ENCODE data around the gene ZC3H12D.
"Not testable (repeated sequence)": the region's sequence is repeated elsewhere in the genome, so short reads cannot be mapped to it uniquely, and the experiment has no call there.

DNA sequence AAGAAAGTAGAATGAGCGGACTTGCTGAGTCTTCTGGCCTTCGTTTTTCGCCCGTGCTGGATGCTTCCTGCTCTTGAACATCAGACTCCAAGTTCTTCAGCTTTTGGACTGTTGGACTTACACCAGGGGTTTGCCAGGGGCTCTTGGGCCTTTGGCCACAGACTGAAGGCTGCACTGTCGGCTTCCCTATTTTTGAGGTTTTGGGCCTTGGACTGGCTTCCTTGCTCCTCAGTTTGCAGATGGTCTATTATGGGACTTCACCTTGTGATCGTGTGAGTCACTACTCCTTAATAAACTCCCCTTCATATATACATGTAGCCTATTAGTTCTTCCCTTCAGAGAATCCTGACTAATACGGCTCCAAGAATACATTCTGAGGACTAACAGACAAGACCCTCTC lies 22.1 kb downstream of the ZC3H12D start:
- not testable (repeated sequence) for TF ChIP-seq EP300, CTCF (IDR thresholded peaks at IDR 0.05)
